Measurements from ENCODE around the gene STPG2. TPM values are rescaled to one million over a fixed set of nuclear protein-coding genes. Genes with fewer than 3 reads are reported as not detected.

The STPG2 gene
- total RNA-seq, 1 donor from 2014 or later: not detected

Other genes with a start within 250 kb of the STPG2 start
- gene RAP1GDS1, start 117.9 kb upstream of the STPG2 start, total RNA-seq: 55.0 and 66.3 TPM in 2 replicates